Astrocyte (in vitro differentiated cells and primary cell): ENCODE measurements around the gene DHX58. TPM values are rescaled to one million over a fixed set of nuclear protein-coding genes. Genes with fewer than 3 reads are reported as not detected.

Experiments
- DNase-seq: peaks from one replicate; pipeline ENCODE4 v3.0.0-alpha.2; 2010; ENCODE audit warnings: low read depth
- FAIRE-seq: peaks from 2 replicates; lab custom pipeline; 2011; peaks lifted over from hg19 to GRCh38; lab: Jason Lieb, UNC
- H2AFZ ChIP-seq: 2 replicates; pipeline ENCODE4 v1.6.0; 2012; ENCODE audit warnings: low read depth, low read length, inconsistent platforms
- H3K27ac ChIP-seq: 2 replicates; pipeline ENCODE4 v1.5.1; 2011; ENCODE audit warnings: low read depth, low read length, inconsistent platforms
- H3K27me3 ChIP-seq: 2 replicates; pipeline ENCODE4 v1.6.0; 2011; ENCODE audit warnings: low read length, inconsistent platforms; ENCODE audit not compliant: insufficient read depth
- H3K36me3 ChIP-seq: 2 replicates; pipeline ENCODE4 v1.5.1; 2011; ENCODE audit warnings: low read length, inconsistent platforms; ENCODE audit not compliant: insufficient read depth
- H3K4me1 ChIP-seq: 2 replicates; pipeline ENCODE4 v1.5.1; 2011; ENCODE audit warnings: low read length, inconsistent platforms; ENCODE audit not compliant: insufficient read depth
- H3K4me2 ChIP-seq: 2 replicates; pipeline ENCODE4 v1.6.0; 2012; ENCODE audit warnings: low read length, inconsistent platforms
- H3K4me3 ChIP-seq: 2 replicates; pipeline ENCODE4 v1.5.1; 2011; ENCODE audit warnings: low read depth, mild to moderate bottlenecking, low read length, inconsistent platforms; ENCODE audit not compliant: insufficient read depth
- H3K79me2 ChIP-seq: 2 replicates; pipeline ENCODE4 v1.6.0; 2012; ENCODE audit warnings: mild to moderate bottlenecking, low read length, inconsistent platforms; ENCODE audit not compliant: insufficient read depth
- H3K9ac ChIP-seq: 2 replicates; pipeline ENCODE4 v1.6.0; 2012; ENCODE audit warnings: mild to moderate bottlenecking, low read length, inconsistent platforms
- H3K9me3 ChIP-seq: 2 replicates; pipeline ENCODE4 v1.5.1; 2012; ENCODE audit warnings: low read depth, mild to moderate bottlenecking, low read length, inconsistent platforms; ENCODE audit not compliant: insufficient read depth
- H4K20me1 ChIP-seq: 2 replicates; pipeline ENCODE4 v1.6.0; 2012; ENCODE audit warnings: low read length, inconsistent platforms; ENCODE audit not compliant: insufficient read depth
- H3K27ac Mint-ChIP-seq: one replicate; pipeline ENCODE4 v1.8.0; 2021; ENCODE audit warnings: mild to moderate bottlenecking, mixed read lengths; ENCODE audit not compliant: unreplicated experiment
- H3K27me3 Mint-ChIP-seq: one replicate; pipeline ENCODE4 v1.8.0; 2021; ENCODE audit warnings: low read depth, mixed read lengths; ENCODE audit not compliant: unreplicated experiment
- H3K36me3 Mint-ChIP-seq: one replicate; pipeline ENCODE4 v1.8.0; 2021; ENCODE audit warnings: low read depth, mixed read lengths; ENCODE audit not compliant: unreplicated experiment
- H3K4me1 Mint-ChIP-seq: one replicate; pipeline ENCODE4 v1.8.0; 2021; ENCODE audit warnings: low read depth, mixed read lengths; ENCODE audit not compliant: unreplicated experiment
- H3K4me3 Mint-ChIP-seq: one replicate; pipeline ENCODE4 v1.8.0; 2021; ENCODE audit warnings: mild to moderate bottlenecking, moderate library complexity, mixed read lengths; ENCODE audit not compliant: unreplicated experiment
- H3K9me3 Mint-ChIP-seq: one replicate; pipeline ENCODE4 v1.8.0; 2021; ENCODE audit warnings: mild to moderate bottlenecking, mixed read lengths; ENCODE audit not compliant: unreplicated experiment
- CTCF ChIP-seq: IDR thresholded peaks from 2 replicates; pipeline ENCODE4 v1.5.1; 2011; ENCODE audit warnings: low read depth, mild to moderate bottlenecking, inconsistent platforms, low read length, moderate library complexity; ENCODE audit not compliant: insufficient read depth
- EZH2 ChIP-seq: IDR thresholded peaks from 2 replicates; pipeline ENCODE4 v1.6.1; 2012; ENCODE audit warnings: mild to moderate bottlenecking, low read length, inconsistent platforms; ENCODE audit not compliant: insufficient read depth
- total RNA-seq: library from RNA; stranded (reverse); gene quantifications from 2 replicates; pipeline ENCODE4 v1.2.1, GENCODE V29; 2021

DHX58 gene
- total RNA-seq, 1 donor from 2014 or later = 5.4 TPM

GRCh38 chr17:42104264-42104663 lies 8.2 kb downstream of the DHX58 start:
- no peaks in the 10 kb centered on the region for H3K4me1 ChIP-seq
- Mint-ChIP-seq H3K27ac (no peak overlapping the region), H3K4me1 (no peaks in the 10 kb centered on the region)

GRCh38 chr17:42103221-42103954 lies 9.1 kb downstream of the DHX58 start:
- no peak overlapping the region for H3K9ac ChIP-seq
- peaks cover 37% of the 10 kb centered on the region for H3K27me3 Mint-ChIP-seq

More at GRCh38 chr17:42104264-42104663, 8.2 kb downstream of the DHX58 start:
- FAIRE-seq (no peak), DNase-seq (no peak)
- no peak overlapping the region for H3K4me3 ChIP-seq
- H4K20me1 ChIP-seq = no peaks in the 10 kb centered on the region
- no peak overlapping the region for H3K27ac ChIP-seq
- Mint-ChIP-seq H3K27me3 (peaks cover 34% of the 10 kb centered on the region), H3K9me3 (no peaks in the 10 kb centered on the region), H3K36me3 (peaks cover 7% of the 10 kb centered on the region), H3K4me3 (no peak overlapping the region)
- no peak overlapping the region for H3K9ac ChIP-seq
- H3K36me3 ChIP-seq = no peaks in the 10 kb centered on the region
- no peaks in the 10 kb centered on the region for H3K79me2 ChIP-seq
- TF ChIP-seq EZH2 = no peak
- no peak for TF ChIP-seq CTCF
- H3K27me3 ChIP-seq = peaks cover 4% of the 10 kb centered on the region
- no peak overlapping the region for H2AFZ ChIP-seq
- H3K9me3 ChIP-seq = no peaks in the 10 kb centered on the region
- no peak overlapping the region for H3K4me2 ChIP-seq

More at GRCh38 chr17:42103221-42103954, 9.1 kb downstream of the DHX58 start:
- no peak for FAIRE-seq
- Mint-ChIP-seq H3K9me3 (no peaks in the 10 kb centered on the region), H3K36me3 (peaks cover 7% of the 10 kb centered on the region), H3K4me3 (no peak overlapping the region), H3K4me1 (no peaks in the 10 kb centered on the region), H3K27ac (no peak overlapping the region)
- no peak overlapping the region for H3K4me2 ChIP-seq
- H4K20me1 ChIP-seq = no peaks in the 10 kb centered on the region
- no peak overlapping the region for H3K4me3 ChIP-seq
- H3K79me2 ChIP-seq = no peaks in the 10 kb centered on the region
- no peak overlapping the region for H2AFZ ChIP-seq
- DNase-seq = no peak
- H3K4me1 ChIP-seq = no peaks in the 10 kb centered on the region
- H3K36me3 ChIP-seq = no peaks in the 10 kb centered on the region
- no peaks in the 10 kb centered on the region for H3K9me3 ChIP-seq
- H3K27ac ChIP-seq = no peak overlapping the region
- TF ChIP-seq EZH2 (no peak), CTCF (no peak)
- peaks cover 4% of the 10 kb centered on the region for H3K27me3 ChIP-seq
